ENCODE data around the gene GET4.

Gene GET4

DNA sequence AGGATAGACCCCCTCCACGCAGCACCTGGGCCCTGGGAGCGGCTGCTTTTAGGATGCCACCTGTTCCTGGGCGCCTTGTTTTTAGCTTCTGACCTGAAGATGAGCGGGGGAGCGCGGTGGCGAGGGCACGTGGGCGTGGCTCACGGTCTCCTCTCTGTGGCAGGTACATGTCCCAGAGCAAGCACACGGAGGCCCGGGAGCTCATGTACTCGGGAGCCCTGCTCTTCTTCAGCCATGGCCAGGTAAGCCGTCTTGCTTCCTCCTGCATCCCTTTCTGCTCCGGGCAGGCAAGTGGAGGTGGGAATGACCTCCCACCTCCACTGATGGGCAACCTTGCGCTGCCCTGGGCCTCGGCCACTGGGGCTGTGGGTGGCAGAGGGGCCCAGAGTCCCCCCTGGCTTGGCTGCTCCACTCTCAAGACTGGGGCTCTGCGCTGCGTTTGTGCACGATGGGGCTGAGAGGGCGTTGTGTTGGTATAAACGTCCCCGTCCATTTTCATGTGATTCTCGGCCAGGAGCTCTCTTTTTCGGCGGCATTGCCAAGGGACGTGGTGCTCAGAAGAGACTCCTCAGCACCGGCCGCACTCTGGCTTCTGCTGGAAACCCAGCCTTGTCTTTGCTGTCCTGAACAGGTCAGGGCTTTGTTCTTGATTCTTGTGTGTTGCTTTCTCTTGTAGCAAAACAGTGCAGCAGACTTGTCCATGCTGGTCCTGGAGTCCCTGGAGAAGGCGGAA is 9.7 kb downstream of the GET4 start:
- DNase-seq (ENCODE audit: low read depth in 2 of 2) = no peak

DNA sequence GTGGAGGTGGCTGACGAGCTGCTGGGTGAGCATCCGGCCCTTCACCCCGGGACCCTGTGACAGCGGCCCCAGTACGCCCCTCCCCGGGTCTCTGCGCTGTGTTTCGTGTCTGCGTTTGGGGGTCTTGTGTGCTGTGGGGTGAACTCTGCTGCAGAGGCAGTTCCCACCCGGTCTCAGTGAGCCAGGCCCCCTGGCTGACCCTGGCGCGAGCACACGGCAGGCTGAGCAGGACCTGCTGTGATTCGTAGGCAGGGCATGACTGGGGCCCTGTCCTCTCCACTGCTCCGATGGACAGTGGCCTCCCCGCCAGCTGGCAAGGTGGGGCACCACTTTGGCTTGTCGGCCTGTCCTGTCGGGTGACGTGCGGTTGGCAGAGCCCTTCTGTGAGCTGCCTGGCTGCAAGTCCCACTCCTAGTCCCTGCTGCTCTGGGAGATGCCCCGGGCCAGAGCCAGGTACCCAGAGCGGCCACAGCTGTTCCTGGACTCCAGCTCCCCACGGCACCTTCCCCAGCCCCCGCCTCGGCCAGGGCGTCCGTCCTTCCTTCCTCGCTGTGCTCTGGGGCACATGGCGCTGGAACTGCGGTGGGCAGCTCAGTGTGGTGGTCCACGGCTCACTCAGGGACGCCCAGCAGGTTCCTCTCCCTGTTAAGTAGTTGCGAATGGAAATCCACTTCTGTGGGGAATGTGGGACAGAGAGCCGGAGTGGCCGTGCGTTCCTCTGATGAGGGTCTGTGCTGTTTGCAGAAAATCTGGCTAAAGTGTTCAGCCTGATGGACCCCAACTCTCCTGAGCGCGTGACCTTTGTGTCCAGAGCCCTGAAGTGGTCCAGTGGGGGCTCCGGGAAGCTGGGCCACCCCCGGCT is 10.5 kb downstream of the GET4 start:
- DNase-seq (ENCODE audit: low read depth in 2 of 2) = no peak

DNA sequence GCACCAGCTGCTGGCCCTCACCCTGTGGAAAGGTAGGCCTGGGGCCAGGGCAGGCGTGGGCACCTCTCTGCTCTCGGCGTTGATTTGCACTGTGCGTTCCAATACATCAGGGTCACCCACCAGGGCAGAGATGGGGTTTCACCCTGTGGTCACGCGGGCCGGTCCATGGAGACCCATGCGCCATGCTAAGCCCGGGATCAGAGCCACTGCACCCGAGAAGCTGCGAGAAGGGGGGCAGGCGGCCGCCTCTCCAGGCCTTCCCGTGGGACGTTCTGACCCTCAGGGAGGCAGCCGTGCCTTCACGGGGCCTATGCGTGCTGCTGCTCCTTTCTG is 11.1 kb downstream of the GET4 start:
- no peak for DNase-seq (ENCODE audit: low read depth in 2 of 2)

GRCh38 chr7:888081-889024 is 12.0 kb downstream of the GET4 start:
- DNase-seq (ENCODE audit: low read depth in 2 of 2) = no peak

GRCh38 chr7:889025-889390 is 12.7 kb downstream of the GET4 start:
- no peak for DNase-seq (ENCODE audit: low read depth in 2 of 2)

DNA sequence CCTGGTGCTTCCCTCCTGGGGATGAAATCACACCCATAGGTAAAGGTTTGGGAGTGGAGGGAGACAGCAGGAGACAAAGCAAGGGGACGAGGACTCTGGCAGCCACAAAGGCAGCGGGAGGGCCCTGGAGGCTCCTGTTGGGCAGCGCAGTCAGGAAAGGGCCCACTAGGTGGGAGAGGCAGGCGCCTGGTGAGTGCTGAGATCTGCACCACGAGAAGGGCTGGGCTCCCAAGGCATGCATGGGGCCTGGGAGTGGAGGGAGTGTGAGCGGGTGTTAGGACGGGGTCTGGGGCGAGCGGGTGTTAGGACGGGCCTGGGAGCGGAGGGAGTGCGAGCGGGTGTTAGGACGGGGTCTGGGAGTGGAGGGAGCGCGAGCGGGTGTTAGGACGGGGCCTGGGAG is 13.0 kb downstream of the GET4 start:
- no peak for DNase-seq (ENCODE audit: low read depth in 2 of 2)

DNA sequence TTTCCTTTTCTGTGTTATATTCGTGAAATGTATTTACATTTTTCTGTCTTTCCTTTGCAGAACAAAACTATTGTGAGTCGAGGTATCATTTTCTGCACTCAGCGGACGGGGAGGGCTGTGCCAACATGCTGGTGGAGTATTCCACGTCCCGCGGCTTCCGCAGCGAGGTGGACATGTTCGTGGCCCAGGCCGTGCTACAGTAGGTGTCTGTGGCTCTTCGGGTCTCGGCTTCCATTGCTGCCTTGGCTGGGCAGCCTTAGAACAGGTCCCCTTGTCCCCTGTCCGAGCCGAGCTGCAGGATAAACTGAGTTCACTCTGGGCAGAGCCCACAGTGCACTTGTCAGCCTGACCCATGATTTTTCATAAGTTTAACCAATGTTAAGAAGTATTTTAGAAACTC is 14.5 kb downstream of the GET4 start:
- DNase-seq (ENCODE audit: low read depth in 2 of 2) = no peak

DNA sequence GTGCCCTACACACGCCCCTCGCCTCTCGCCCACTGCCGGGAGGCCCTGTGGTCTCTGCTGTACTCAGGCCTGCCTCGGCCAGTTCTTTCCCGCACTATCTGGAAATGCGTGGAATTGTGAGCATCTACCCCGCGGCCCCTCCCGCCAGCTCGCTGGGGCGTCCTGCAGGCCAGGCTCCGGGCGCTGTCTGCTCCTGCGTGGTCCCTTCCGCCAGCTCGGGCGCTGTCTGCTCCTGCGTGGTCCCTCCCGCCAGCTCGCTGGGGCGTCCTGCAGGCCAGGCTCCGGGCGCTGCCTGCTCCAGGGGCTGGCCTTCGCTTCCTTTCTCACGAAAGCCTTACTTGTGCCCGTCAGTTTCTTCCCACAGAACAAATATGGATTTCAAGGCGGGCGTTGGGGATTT is 14.9 kb downstream of the GET4 start:
- no peak for DNase-seq (ENCODE audit: low read depth in 2 of 2)

GRCh38 chr7:891805-892204 is 15.5 kb downstream of the GET4 start:
- DNase-seq (ENCODE audit: low read depth in 2 of 2) = no peak

DNA sequence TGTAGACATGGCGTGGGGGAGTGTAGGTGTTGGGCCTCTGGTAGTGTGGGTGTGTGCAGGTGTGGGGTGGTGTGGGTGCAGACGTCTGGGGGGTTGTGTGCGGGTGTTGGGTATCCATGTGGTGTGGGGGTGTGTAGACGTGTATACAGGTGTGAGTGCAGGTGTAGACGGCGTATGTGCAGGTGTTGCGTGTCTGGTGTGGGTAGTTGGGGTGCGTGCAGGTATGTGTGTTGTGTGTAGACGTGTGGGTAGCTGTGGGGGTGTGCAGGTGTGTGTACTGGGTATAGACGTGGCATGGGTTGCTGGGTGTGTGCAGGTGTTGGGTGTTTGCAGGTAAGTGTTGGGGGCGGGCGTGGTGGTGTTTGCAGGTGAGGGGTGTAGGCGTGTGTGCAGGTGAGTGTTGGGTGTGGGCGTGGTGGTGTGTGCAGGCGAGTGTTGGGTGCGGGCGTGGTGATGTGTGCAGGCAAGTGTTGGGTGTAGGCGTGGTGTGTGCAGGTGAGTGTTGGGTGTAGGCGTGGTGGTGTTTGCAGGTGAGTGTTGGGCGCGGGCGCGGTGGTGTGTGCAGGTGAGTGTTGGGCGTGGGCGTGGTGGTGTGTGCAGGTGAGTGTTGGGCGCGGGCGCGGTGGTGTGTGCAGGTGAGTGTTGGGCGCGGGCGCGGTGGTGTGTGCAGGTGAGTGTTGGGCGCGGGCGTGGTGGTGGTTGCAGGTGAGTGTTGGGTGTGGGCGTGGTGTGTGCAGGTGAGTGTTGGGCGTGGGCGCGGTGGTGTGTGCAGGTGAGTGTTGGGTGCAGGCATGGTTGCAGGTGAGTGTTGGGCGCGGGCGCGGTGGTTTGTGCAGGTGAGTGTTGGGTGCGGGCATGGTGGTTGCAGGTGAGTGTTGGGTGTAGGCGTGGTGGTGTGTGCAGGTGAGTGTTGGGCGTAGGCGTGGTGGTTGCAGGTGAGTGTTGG is 16.6 kb downstream of the GET4 start:
- no peak for DNase-seq (ENCODE audit: low read depth in 2 of 2)

- no peak for DNase-seq (ENCODE audit: low read depth in 2 of 2)
Observed at GRCh38 chr7:893686-894085, 17.3 kb downstream of the GET4 start.

DNA sequence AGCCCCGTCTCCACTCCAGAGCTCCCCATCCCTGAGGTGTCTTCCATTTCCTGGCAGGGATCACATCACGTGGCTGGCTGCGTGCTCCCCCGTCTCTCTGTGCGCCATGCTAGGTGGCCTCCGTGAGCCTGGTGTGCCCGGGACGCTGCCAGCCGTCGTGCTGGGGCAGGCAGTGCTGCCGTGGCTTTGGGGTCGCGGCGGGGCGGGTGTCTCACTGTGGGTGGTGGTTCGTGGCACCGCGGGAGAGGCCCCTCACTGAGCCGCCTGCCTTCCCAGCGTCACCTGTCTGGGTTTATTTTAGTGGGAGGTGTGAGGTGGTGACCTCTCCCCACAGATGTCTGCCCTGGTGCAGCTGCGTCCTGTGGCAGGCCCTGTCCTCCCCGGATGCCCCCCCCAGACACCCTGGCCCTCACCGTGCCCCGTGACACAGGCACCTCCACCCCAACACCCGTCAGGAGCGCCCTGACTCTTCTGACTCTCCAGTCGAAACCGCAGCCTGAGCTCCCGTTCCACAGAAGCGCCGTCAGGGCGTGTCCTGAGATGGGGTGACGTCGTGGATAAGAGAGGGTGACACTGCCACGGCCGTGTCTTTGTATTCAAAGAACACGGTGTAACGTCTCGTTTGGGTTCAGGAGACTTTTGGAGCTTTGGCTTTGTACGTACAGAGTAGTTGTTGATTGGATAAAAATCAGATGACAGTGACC is 18.0 kb downstream of the GET4 start:
- no peak for DNase-seq (ENCODE audit: low read depth in 2 of 2)

DNA sequence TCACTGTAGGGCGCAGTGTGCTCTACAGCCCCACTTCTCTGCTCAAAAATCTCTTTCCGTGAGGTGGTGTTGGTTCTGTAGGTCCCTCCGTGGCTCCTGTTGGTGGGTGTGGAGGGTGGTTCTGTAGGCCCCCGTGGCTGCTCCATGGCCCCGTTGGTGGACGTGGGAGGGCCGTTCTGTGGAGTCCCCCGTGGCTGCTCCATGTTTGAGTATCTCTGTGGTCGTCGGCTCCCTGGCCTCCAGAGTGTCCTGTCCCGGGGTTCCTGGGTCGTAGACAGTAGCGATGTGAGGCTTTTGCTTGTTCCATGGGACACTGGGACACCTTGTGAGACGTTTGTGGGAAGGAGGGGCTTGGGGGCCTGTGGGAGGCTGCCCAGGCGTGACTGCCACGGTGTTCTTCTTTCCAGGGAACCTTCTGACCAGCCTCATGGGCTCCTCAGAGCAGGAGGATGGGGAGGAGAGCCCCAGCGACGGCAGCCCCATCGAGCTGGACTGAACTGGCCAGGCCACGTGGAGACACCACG is 18.6 kb downstream of the GET4 start:
- DNase-seq (ENCODE audit: low read depth in 2 of 2) = no peak

DNA sequence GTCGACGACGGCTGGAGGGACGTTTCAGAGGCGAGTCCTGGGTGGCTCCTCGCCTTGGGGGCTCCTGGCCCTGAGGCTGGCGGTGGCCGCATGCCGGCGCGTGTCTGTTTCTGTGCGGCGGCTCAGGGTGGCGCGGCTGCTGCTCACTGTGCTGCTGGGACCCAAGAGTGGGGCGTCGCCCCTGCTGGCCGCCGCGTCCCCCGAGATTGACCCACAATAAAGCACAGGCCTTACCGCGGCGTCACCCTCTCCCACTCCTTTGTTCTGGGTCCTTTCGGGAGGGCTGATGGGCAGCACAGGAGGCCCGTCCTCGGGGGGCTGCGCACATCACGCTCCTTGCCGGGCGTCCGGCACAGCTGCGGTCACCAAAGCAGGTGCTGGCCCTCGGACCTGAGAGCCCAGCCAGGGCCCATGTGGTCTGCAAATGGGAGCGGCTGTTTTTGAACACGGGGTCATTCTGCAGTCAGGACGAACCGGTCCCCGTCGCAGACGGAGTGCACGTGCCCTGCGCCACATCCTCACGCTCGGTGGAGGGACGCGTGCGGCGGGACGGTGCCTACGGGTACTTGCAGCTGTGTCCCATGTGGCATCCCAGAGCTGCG is 19.2 kb downstream of the GET4 start:
- DNase-seq (ENCODE audit: low read depth in 2 of 2) = no peak

DNA sequence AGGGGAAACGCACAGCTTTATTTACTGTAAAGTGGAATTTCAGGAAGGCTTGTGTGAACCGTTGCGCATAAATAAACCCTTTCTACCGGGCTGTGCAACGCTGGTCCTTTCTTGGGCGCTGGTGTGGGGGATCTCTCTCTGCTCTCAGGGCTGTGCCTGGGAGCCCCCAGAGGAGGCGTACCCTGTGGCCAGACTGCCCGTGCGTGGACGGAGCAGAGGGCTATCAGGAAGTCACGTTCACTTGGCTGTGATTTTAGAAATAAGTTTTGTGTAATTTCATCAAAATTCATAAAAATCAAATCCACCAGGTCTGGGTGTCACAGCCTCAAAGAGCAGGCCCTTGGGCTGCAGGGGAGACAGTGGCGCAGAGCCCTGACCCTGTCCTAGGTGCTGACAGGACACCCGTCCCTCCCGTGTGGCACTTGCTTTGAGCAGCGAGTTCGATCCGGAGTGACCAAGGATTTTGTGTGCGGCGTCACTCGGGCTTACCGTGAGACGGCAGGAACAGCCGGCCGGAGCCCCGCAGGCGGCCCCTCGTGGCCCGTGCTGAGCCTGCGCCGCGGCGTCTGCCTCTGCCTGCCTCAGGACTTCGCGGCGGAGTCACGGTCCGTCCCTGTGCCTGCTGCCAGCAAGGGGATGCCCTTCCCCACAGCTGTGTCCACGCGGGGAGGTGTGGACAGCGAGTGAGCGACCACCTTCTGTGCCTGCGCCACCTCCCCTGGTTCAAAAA is 20.2 kb downstream of the GET4 start:
- DNase-seq (ENCODE audit: low read depth in 2 of 2) = no peak

DNA sequence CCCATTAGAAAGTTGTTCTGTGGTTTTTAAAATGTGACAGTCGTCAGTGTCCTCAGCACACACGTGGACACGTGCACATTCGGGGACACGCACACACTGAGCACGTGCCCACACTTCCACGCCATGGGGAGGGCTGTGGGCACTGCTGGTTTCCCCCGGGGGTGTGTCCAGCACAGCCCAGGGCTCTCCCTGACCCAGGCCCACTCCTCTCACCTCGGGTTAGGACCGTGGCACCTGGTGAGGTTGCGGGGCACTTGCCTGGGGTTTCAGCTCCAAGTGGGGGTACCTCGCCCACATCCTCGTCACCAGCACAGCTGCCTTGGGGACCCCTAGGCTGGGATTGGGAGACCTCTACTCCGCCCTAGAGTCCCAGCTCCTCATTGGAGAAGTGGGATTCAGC is 20.7 kb downstream of the GET4 start:
- DNase-seq (ENCODE audit: low read depth in 2 of 2) = no peak

GRCh38 chr7:897771-898376 is 21.5 kb downstream of the GET4 start:
- no peak for DNase-seq (ENCODE audit: low read depth in 2 of 2)

DNA sequence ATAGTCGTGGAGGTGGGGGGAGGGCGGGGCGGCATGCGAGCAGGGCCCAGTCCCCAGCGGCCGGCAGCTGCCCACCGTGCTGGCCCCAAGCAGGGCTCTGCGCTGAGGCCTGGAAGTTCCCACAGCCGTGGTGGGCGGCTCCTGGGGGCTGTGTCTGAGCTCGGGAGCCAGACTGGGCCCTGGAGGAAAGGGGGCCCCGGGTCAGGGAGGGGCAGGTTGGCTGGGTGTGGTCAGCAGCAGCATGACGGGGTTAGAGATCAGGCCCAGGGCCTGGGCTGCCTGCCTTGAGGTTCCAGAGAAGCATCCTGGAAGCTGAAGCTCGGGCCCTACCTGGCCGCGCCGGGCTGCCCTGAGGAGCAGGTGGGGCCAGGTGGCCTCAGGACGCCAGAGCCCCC is 22.1 kb downstream of the GET4 start:
- no peak for DNase-seq (ENCODE audit: low read depth in 2 of 2)

Data from stimulated activated CD8-positive, alpha-beta memory T cell treated with anti-CD3 and anti-CD28 coated beads, Interleukin-15, amount 100 ng/mL, for 48 hours (primary cell).